Activated B cell treated with CpG ODN at 0.5 μM for 24 hours (primary cell): ENCODE results near the gene GATA6. TPM values are rescaled to one million over a fixed set of nuclear protein-coding genes. Genes with fewer than 3 reads are reported as not detected.

Experiments
- ATAC-seq: fragments of 200-7000 bp; cut with Tn5 transposase; one replicate; pipeline ENCODE4 v1.10.0; 2021; ENCODE audit warnings: low read depth, mild to moderate bottlenecking, moderate library complexity
- CTCF ChIA-PET: fragments of 350-600 bp; sonication (Branson Sonifier 250); formaldehyde crosslinking; loops from one replicate; lab custom pipeline; 2021; ENCODE audit warnings: antibody characterized with exemption; lab: Charles Lee
- POLR2A ChIA-PET: fragments of 350-600 bp; sonication (Branson Sonifier 250); formaldehyde crosslinking; loops from one replicate; lab custom pipeline; 2021; ENCODE audit warnings: antibody characterized with exemption; lab: Charles Lee
- DNase-seq: peaks from one replicate; pipeline ENCODE4 v3.0.0; 2022
- H3K27ac Mint-ChIP-seq: one replicate; pipeline ENCODE4 v1.8.0; 2020; ENCODE audit warnings: mixed read lengths
- H3K27me3 Mint-ChIP-seq: one replicate; pipeline ENCODE4 v1.8.0; 2021; ENCODE audit warnings: mixed read lengths
- H3K36me3 Mint-ChIP-seq: one replicate; pipeline ENCODE4 v1.8.0; 2021; ENCODE audit warnings: low read depth, mixed read lengths
- H3K4me1 Mint-ChIP-seq: one replicate; pipeline ENCODE4 v1.8.0; 2021; ENCODE audit warnings: mixed read lengths
- H3K4me3 Mint-ChIP-seq: one replicate; pipeline ENCODE4 v1.8.0; 2020; ENCODE audit warnings: mild to moderate bottlenecking, mixed read lengths
- H3K9me3 Mint-ChIP-seq: one replicate; pipeline ENCODE4 v1.8.0; 2020; ENCODE audit warnings: mixed read lengths
- intact Hi-C: fragments of 100-400 bp; cut with micrococcal nuclease; formaldehyde crosslinking; loops from one replicate; pipeline ENCODE4 v1.15.1; 2024
- total RNA-seq: library from RNA; stranded (reverse); gene quantifications from 2 replicates; pipeline ENCODE4 v1.2.3, GENCODE V29; 2022
- TF ChIP-seq, protein P1 (sequence below): fragments of 200-600 bp; IDR thresholded peaks from one replicate; pipeline ENCODE4 v1.8.0; 2022; ENCODE audit warnings: antibody characterized with exemption, mild to moderate bottlenecking

The GATA6 gene
- total RNA-seq, 1 donor from 2014 or later, result not detected

DNA sequence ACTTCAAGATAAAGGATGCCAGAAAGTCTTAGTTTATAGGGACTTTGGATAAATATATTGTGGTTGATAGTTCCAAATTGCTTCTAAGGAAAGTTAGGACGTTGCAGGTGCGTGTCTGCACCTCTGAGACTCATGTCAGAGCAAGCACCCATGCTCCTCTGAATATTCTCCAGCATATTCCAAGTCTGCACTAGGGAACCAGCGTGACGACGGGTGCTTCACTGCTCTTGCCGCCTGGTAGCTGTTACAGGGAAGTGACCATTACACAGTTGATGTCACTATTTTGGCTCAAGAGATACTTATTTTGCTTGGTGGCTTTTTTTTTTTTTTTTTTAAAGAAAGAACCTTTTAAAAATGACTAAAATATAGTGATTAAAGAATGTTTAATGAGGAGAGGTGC lies 35.6 kb downstream of the GATA6 start:
- ChIA-PET POLR2A (no interaction called here), CTCF (no interaction called here)
- DNase-seq, result no peak
- H3K27ac Mint-ChIP-seq, result no peak overlapping the region
- H3K4me1 Mint-ChIP-seq, result no peaks in the 10 kb centered on the region
- no peak for ATAC-seq
- intact Hi-C loops, result no loop called here
- H3K4me3 Mint-ChIP-seq, result no peak overlapping the region
- TF ChIP-seq, protein P1, sequence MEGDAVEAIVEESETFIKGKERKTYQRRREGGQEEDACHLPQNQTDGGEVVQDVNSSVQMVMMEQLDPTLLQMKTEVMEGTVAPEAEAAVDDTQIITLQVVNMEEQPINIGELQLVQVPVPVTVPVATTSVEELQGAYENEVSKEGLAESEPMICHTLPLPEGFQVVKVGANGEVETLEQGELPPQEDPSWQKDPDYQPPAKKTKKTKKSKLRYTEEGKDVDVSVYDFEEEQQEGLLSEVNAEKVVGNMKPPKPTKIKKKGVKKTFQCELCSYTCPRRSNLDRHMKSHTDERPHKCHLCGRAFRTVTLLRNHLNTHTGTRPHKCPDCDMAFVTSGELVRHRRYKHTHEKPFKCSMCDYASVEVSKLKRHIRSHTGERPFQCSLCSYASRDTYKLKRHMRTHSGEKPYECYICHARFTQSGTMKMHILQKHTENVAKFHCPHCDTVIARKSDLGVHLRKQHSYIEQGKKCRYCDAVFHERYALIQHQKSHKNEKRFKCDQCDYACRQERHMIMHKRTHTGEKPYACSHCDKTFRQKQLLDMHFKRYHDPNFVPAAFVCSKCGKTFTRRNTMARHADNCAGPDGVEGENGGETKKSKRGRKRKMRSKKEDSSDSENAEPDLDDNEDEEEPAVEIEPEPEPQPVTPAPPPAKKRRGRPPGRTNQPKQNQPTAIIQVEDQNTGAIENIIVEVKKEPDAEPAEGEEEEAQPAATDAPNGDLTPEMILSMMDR, result no peak
- peaks cover 5% of the 10 kb centered on the region for H3K27me3 Mint-ChIP-seq
- no peaks in the 10 kb centered on the region for H3K36me3 Mint-ChIP-seq
- no peaks in the 10 kb centered on the region for H3K9me3 Mint-ChIP-seq

DNA sequence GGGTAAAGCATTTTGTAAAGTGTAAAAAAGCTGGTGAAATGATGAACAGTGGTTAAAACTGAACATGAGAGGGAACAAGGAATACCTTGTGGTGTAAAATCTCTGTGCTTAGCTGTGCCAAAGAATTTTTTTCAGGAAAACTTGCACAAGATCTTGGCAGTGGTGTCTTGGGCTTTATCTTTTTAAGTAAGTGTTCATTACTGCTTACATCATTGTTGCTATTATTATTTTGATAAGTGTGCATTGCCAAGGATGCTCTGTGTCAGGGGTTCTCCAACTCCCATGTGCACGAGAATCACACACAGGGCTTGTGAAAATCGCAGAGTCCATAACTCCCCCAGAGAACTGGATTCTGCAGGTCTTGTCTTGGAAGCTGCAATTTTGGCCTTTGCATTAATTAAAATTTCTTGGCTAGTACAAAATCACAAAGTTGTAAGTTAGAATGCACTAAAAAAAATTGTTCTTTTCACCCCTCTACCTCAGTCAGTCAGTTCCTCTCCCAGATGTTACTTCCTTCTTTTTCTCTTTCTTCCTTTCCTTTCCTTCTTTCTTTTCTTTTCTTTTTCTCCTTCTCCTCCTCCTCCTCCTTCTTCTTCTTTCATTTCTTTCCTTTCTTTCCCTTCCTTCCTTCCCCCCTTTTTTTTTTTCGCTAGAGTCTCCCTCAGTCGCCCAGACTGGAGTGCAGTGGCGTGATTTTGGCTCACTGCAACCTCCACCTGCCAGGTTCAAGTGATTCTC lies 37.8 kb downstream of the GATA6 start:
- intact Hi-C loops, result no loop called here
- DNase-seq (no peak), ATAC-seq (no peak)
- Mint-ChIP-seq H3K27ac (no peak overlapping the region), H3K4me1 (no peaks in the 10 kb centered on the region), H3K4me3 (no peak overlapping the region), H3K9me3 (no peaks in the 10 kb centered on the region), H3K27me3 (peaks cover 2% of the 10 kb centered on the region), H3K36me3 (no peaks in the 10 kb centered on the region)
- CTCF ChIA-PET, result no interaction called here
- POLR2A ChIA-PET, result no interaction called here
- TF ChIP-seq, protein P1, result no peak

DNA sequence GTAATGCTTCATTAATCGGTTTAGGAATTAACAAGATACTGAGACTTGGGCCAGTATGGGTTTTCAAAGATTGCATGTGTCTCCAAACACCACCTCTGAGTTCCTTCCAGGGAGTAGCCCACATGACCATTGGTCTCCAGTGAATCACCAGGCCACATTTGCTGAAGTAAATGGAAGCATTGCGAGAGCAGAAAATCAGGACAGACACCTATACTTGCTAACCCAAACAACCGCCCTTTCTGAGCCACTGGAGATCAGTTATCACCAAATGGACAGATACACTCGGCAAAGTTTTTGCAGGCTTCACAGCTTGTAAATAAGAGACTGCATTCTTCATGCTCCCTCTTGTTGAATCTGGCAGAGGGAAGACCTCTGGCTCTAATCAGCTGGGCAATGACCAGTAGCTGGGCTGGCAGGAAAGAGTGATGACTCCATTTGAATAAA lies 40.9 kb downstream of the GATA6 start:
- TF ChIP-seq, protein P1, result no peak
- peaks cover 2% of the 10 kb centered on the region for H3K27me3 Mint-ChIP-seq
- intact Hi-C loops, result no loop called here
- H3K4me3 Mint-ChIP-seq, result no peak overlapping the region
- no peaks in the 10 kb centered on the region for H3K36me3 Mint-ChIP-seq
- no peaks in the 10 kb centered on the region for H3K9me3 Mint-ChIP-seq
- ChIA-PET POLR2A (no interaction called here), CTCF (no interaction called here)
- DNase-seq (no peak), ATAC-seq (no peak)
- no peak overlapping the region for H3K27ac Mint-ChIP-seq
- H3K4me1 Mint-ChIP-seq, result no peaks in the 10 kb centered on the region

DNA sequence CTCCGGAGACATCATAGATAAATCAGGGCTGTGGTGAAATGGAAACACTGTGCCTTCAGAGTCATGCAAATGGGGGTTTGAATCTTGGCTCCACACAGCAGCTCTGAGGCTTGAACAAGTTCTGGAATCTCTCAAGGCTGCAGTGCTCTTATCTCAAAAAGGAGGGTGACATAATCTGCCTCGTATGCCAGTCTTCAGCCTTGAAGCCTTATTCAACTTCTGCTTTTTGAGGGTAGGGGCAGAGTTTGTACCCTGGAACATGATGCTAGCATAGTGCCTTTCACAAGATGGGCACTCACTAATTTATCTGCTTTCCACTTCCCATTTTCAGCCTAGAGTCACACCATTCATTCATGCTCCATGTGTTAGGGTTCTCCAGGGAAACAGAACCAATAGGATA lies 42.3 kb downstream of the GATA6 start:
- Mint-ChIP-seq H3K4me1 (no peaks in the 10 kb centered on the region), H3K27ac (no peak overlapping the region), H3K9me3 (no peaks in the 10 kb centered on the region), H3K4me3 (no peak overlapping the region), H3K36me3 (no peaks in the 10 kb centered on the region), H3K27me3 (peaks cover 2% of the 10 kb centered on the region)
- TF ChIP-seq, protein P1, result no peak
- DNase-seq (no peak), ATAC-seq (no peak)
- intact Hi-C loops, result no loop called here
- POLR2A ChIA-PET, result no interaction called here
- CTCF ChIA-PET, result no interaction called here

DNA sequence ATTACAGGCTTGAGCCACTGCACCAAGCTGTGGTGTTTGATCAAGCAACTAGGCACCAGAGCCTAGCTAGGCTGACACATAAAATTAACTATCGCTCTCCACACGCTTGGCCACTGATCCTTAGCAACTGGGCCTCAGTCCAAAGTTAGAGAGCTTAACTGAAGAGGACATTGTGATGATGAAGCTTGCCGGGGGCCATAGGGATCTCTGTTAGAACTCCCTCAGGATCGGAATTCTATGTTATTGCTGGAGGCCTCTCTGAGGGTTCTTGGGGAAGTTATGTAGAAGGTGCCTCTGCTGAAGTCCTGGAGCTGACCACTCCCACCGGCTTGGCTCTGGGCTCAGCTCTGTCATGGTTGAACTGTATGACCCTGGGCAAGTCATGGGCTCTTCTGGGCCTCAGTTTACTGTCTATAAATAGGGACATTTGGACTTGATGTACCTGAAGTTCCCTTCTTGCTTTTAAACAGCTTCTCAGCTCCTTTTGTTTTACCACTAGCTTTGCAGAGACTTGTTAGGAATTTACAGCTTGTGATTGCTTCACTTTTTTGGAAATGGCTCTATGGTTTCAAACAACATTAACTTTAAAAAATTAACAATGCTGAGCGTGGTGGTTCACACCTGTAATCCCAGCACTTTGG lies 44.1 kb downstream of the GATA6 start:
- TF ChIP-seq, protein P1, result no peak
- ChIA-PET CTCF (no interaction called here), POLR2A (no interaction called here)
- ATAC-seq, result no peak
- Mint-ChIP-seq H3K27ac (no peak overlapping the region), H3K4me1 (no peaks in the 10 kb centered on the region), H3K27me3 (peaks cover 2% of the 10 kb centered on the region), H3K36me3 (no peaks in the 10 kb centered on the region), H3K9me3 (no peaks in the 10 kb centered on the region), H3K4me3 (no peak overlapping the region)
- intact Hi-C loops, result no loop called here
- no peak for DNase-seq
